Measurements from ENCODE around the gene WAPL.

Gene WAPL

DNA sequence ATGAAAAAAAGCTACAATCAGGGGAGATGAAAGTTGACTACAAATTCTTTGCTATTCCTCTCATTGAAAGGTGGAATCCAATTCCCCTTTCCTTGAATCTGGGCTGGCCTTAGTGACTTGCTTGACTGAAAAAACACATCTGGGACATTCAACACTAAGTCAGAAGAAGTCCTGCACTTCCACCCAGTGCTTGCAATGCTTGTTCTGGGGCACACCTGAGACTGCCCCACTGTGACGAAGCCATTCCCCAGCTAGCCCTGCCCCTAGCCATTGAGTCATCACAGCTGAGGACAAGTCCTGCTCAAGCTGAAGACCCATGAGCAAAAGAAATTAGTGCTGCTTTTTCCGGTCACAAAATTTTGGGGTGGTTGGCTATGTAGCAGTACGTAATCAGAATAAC is 135.8 kb downstream of the WAPL start:
- TF ChIP-seq POLR2AphosphoS5 (IDR thresholded peaks at IDR 0.05; ENCODE audit: low read depth, low read length) (no peak), FOXP2 (optimal IDR thresholded peaks at IDR 0.05; ENCODE audit: borderline replicate concordance, extremely low read depth, extremely low read length, insufficient read depth) (no peak), TAF1 (IDR thresholded peaks at IDR 0.05; ENCODE audit: borderline replicate concordance, insufficient read depth, low read length) (no peak)
